ENCODE data around the gene KRT86. TPM values are rescaled to one million over a fixed set of nuclear protein-coding genes. Genes with fewer than 3 reads are reported as not detected.
"Not testable (repeated sequence)": the region's sequence is repeated elsewhere in the genome, so short reads cannot be mapped to it uniquely, and the experiment has no call there.

KRT86 gene
- total and polyA plus RNA-seq, 4 donors = 0.10 to 0.73 (median 0.38) TPM

DNA sequence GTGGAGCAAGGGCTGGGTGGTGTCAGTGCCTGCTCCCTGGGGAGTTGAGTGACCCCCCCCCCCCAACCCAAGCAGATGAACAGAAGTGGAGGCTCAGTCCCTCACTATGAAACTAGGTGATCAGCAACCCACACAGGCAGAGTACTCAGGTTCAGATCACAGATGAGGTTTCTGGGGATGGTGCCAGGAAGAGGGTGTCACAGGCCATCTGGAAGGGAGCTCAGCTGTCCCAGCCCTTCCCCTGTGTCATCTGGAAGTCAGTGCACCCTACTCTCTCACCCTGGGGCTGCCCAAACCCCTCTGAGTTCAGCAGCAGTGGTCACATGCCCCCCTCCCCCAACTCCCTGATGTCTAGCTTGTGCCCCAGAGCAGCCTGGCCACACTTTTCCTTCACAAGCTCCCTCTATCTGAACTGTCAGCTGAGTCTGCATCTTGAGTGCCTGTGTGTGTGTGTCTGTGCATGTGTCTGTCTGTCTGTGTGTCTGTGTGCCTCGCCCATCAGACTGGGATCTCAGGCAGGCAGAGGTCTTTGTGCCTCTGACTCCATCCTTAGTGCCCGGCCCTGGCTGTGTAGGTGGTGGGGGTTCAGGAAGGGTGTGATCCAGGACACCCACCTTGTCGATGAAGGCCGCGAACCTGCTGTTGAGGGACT, 16.2 kb downstream of the KRT86 start:
- H3K36me3 ChIP-seq (ENCODE audit: control insufficient read depth, insufficient read depth, low read length); H3K9me3 ChIP-seq (ENCODE audit: control insufficient read depth, insufficient read depth, low read length); DNase-seq (ENCODE audit: low read depth in 4 of 6, low spot score in 6 of 6); H3K4me3 ChIP-seq (ENCODE audit: low read depth, low read length); H3K27me3 ChIP-seq (ENCODE audit: control insufficient read depth, insufficient read depth, low read length); H3K27ac ChIP-seq (ENCODE audit: low read depth, low read length); H3K4me1 ChIP-seq (ENCODE audit: control insufficient read depth, insufficient read depth, low read length): not testable (repeated sequence)
- WGBS (ENCODE audit: insufficient coverage) = no CpG with 5 or more reads among the region's 5 CpGs

DNA sequence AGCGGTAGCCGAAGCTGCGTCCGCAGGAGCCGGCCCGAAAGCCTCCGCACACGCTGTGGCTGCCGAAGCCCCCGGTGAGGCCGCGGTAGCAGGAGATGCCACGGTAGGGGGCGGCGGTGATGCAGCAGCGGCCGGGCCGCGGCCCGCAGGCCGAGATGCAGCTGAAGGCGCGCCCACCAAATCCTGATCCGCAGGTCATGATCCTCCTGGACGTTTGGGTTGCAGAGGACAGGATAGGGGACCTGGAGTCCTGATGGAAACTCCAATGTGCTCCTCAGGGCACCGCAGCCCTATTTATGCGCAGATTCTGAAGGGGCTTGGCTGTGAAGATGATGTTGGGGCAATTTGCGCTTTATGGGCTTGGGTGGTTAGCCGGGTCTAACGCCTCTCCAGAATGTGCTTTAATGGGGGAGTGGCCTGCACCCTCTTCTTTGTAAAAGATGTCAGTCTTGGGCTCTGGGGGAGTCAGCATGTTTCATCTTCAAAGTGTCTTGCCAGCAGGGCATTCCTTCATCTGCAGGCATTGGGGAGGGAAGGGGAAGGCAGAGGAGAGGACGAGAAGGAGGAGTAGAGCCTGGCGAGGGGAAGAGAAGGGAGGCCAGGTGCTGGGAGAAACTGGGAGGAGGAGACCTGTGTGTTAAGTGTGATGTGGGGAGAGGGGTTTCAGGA, 17.0 kb downstream of the KRT86 start, which contains the start of gene KRT81:
TSS of gene KRT81 (minus strand) at position 268 of the 669 bp plus-strand sequence. CDS start at position 199, 69 bp downstream.
- WGBS (ENCODE audit: insufficient coverage) = 26% methylated on average over 23 of the region's 32 CpGs
- Histone ChIP-seq H3K4me3 (ENCODE audit: low read depth, low read length) (no peak within 1 kb of the TSS), H3K9me3 (ENCODE audit: control insufficient read depth, insufficient read depth, low read length) (no peaks in the 10 kb centered on the region), H3K27ac (ENCODE audit: low read depth, low read length) (no peak within 1 kb of the TSS), H3K27me3 (ENCODE audit: control insufficient read depth, insufficient read depth, low read length) (peaks cover 4% of the 10 kb centered on the region), H3K4me1 (ENCODE audit: control insufficient read depth, insufficient read depth, low read length) (no peaks in the 10 kb centered on the region), H3K36me3 (ENCODE audit: control insufficient read depth, insufficient read depth, low read length) (no peaks in the 10 kb centered on the region)
- DNase-seq (ENCODE audit: low read depth in 4 of 6, low spot score in 6 of 6) = no peak

DNA sequence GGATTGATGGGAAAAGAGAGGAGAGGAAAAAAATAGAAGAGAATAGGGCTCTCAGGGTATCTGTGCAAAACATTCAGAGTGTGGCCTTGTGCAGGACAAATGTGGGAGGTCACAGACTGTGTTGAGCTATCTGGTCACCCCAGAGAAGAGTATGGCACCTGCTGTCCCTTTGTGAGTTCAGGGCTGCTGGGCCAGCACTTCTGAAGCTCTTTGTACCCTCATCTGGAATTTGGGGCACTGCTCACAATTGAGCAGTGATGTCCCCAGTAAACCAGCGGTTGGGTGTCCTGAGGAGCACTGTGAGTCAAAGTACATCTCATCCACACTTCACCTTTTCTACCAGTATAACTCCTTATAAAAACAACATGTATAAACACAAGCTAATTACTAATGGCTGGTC, 19.5 kb downstream of the KRT86 start:
- Histone ChIP-seq H3K36me3 (ENCODE audit: control insufficient read depth, insufficient read depth, low read length) (no peaks in the 10 kb centered on the region), H3K27ac (ENCODE audit: low read depth, low read length) (no peak overlapping the region), H3K4me3 (ENCODE audit: low read depth, low read length) (no peak overlapping the region), H3K27me3 (ENCODE audit: control insufficient read depth, insufficient read depth, low read length) (peaks cover 4% of the 10 kb centered on the region), H3K4me1 (ENCODE audit: control insufficient read depth, insufficient read depth, low read length) (no peaks in the 10 kb centered on the region), H3K9me3 (ENCODE audit: control insufficient read depth, insufficient read depth, low read length) (no peaks in the 10 kb centered on the region)
- no CpG with 5 or more reads among the region's 1 CpG for WGBS (ENCODE audit: insufficient coverage)
- DNase-seq (ENCODE audit: low read depth in 4 of 6, low spot score in 6 of 6) = no peak

DNA sequence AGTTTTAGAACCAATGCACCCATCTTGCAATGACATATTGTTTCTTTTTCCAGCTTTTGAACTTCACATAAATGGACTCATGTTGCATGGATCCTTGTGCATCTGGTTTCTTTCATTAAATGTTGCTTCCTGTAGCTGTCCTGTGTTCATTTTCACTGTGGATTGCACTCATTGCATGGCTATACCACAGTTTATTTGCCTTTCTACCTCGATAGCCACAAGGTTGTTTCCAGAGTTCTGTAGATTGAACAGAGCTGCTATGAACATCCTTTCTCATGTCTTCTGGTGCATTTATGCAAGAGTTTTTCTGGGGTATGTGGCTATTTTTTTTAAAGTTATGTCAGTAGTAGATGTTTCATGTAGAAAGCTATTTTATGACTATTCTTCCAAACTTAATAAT, 20.4 kb downstream of the KRT86 start:
- Histone ChIP-seq H3K4me1 (ENCODE audit: control insufficient read depth, insufficient read depth, low read length) (no peaks in the 10 kb centered on the region), H3K27ac (ENCODE audit: low read depth, low read length) (no peak overlapping the region), H3K9me3 (ENCODE audit: control insufficient read depth, insufficient read depth, low read length) (no peaks in the 10 kb centered on the region), H3K27me3 (ENCODE audit: control insufficient read depth, insufficient read depth, low read length) (peaks cover 4% of the 10 kb centered on the region), H3K36me3 (ENCODE audit: control insufficient read depth, insufficient read depth, low read length) (no peaks in the 10 kb centered on the region), H3K4me3 (ENCODE audit: low read depth, low read length) (no peak overlapping the region)
- no CpG with 5 or more reads among the region's 1 CpG for WGBS (ENCODE audit: insufficient coverage)
- no peak for DNase-seq (ENCODE audit: low read depth in 4 of 6, low spot score in 6 of 6)

DNA sequence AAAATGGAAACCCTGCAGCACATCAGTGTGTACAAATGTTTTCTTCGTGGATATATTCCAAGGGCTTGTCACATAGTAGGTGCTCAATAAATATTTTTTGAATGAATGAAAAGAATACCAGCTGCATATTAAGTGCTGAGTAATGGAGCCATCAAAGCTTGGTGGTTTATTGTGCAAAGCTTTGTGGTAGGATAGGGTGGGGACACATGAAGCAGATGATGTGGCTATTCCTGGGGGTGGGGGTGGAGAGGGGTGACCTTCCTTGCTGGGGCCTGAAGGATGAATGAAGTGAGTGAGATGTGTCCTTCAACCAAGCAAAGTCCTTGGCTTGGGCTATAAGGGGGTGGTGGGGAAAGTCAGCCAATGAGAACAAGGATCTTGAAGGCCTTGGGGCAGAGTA, 21.2 kb downstream of the KRT86 start:
- Histone ChIP-seq H3K27ac (ENCODE audit: low read depth, low read length) (no peak overlapping the region), H3K4me1 (ENCODE audit: control insufficient read depth, insufficient read depth, low read length) (no peaks in the 10 kb centered on the region), H3K27me3 (ENCODE audit: control insufficient read depth, insufficient read depth, low read length) (peaks cover 4% of the 10 kb centered on the region), H3K4me3 (ENCODE audit: low read depth, low read length) (no peak overlapping the region), H3K36me3 (ENCODE audit: control insufficient read depth, insufficient read depth, low read length) (no peaks in the 10 kb centered on the region), H3K9me3 (ENCODE audit: control insufficient read depth, insufficient read depth, low read length) (no peaks in the 10 kb centered on the region)
- no peak for DNase-seq (ENCODE audit: low read depth in 4 of 6, low spot score in 6 of 6)
- 83% methylated on average over 1 of the region's 1 CpG for WGBS (ENCODE audit: insufficient coverage)

DNA sequence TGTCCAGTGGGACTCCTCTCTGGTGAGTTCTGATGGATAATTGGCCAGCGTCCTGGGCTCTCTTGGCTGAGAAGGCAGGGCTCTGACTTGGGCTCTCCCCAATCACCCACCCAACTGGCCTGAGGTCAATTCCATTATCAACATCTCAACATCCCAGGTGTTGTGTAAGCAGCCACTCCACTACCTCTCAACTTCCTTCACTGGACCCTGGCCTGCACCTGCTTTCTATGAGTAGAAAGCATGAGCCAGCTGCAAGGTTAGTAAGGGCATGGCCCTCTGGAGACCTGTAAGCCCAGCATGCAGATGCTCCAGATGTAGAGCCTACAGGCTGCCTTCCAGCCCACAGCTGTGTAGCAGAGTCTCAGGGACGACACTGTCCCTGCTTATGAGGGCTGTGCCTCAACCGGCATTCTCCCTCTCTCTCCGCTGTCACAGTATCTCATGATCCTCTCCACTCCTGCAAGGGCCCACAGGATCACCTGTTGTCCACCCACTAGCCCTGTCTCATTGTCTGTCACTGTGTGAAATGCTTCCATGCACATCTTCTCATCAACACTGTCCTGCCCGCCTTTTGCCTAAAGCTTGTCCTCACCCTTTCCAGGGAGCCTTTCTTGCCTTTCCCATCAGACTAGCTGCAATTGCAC, 22.2 kb downstream of the KRT86 start:
- Histone ChIP-seq H3K9me3 (ENCODE audit: control insufficient read depth, insufficient read depth, low read length) (no peaks in the 10 kb centered on the region), H3K4me1 (ENCODE audit: control insufficient read depth, insufficient read depth, low read length) (no peaks in the 10 kb centered on the region), H3K27ac (ENCODE audit: low read depth, low read length) (no peak overlapping the region), H3K4me3 (ENCODE audit: low read depth, low read length) (no peak overlapping the region), H3K36me3 (ENCODE audit: control insufficient read depth, insufficient read depth, low read length) (no peaks in the 10 kb centered on the region), H3K27me3 (ENCODE audit: control insufficient read depth, insufficient read depth, low read length) (peaks cover under 1% of the 10 kb centered on the region)
- 79% methylated on average over 4 of the region's 5 CpGs for WGBS (ENCODE audit: insufficient coverage)
- DNase-seq (ENCODE audit: low read depth in 4 of 6, low spot score in 6 of 6) = no peak

DNA sequence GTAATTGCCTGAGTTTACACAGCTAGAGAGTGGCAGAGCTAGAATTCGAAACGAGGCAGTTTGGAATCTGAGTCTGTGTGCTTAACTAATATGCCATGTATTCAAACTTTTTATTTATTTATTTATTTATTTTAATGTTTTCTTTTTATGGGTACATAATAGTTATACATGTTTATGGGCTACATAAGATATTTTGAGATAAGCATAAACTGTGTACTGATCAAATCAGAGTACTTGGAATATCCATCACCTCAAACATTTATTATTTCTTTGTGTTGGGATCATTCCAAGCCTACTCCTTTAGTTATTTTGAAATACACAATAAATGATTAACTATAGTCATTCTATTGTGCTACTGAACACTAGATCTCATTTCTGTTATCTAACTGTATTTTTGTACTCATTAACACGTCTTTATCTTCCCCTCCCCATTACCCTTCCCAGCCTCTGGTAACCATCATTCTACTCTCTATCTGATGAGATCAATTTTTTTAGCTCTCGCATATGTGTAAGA, 24.3 kb downstream of the KRT86 start:
- no CpG with 5 or more reads among the region's 4 CpGs for WGBS (ENCODE audit: insufficient coverage)
- no peak for DNase-seq (ENCODE audit: low read depth in 4 of 6, low spot score in 6 of 6)
- H3K27ac ChIP-seq (ENCODE audit: low read depth, low read length) = no peak overlapping the region

DNA sequence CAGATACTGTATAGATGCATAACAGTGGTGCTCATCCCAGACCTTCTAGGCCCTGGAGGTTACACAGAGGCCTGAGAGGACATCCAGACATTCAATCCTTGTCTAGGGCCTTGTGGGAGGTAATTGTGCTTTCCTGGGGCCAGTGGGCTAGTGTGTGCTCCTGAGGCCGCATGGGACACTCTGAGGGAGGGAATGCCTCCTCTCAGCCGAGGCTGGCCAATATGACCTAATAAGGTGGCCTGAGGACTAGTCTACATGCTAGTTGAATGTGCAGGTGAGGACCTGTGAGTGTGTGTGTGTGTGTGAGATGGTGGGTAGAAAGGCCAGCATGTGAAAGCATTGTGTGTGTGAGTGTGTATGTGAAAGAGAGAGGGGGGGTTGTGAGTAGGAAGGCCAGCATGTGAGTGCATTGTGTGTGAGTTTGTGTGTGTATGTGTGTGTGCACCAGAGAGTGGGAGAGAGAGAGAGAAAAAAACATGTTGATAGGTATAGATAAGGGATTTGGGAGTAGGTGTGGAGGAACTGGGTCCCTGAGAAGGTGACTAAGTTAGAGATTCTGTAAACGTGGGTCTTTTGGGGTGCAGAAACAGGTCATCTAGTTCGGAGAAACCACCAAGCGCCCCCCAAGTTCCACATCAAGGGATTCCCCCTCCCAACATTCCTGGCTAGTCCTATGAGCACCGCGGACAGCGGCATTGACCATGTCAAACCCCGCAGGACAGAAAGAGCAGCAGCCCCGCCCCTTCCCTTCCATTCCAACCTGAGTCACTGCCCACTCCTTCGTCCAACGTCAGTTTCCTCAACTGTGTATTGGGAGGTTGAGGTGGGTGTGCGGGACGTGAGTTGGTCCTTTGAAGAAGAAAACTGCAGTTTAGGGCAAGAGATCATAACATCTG, 26.6 kb downstream of the KRT86 start:
- Histone ChIP-seq H3K9me3 (ENCODE audit: control insufficient read depth, insufficient read depth, low read length) (no peaks in the 10 kb centered on the region), H3K27me3 (ENCODE audit: control insufficient read depth, insufficient read depth, low read length) (no peaks in the 10 kb centered on the region)
- WGBS (ENCODE audit: insufficient coverage) = 68% methylated on average over 8 of the region's 14 CpGs

More for the DNA sequence above, 24.3 kb downstream of the KRT86 start:
- no peaks in the 10 kb centered on the region for H3K27me3 ChIP-seq (ENCODE audit: control insufficient read depth, insufficient read depth, low read length)
- no peaks in the 10 kb centered on the region for H3K36me3 ChIP-seq (ENCODE audit: control insufficient read depth, insufficient read depth, low read length)
- H3K4me3 ChIP-seq (ENCODE audit: low read depth, low read length) = no peak overlapping the region
- no peaks in the 10 kb centered on the region for H3K9me3 ChIP-seq (ENCODE audit: control insufficient read depth, insufficient read depth, low read length)
- no peaks in the 10 kb centered on the region for H3K4me1 ChIP-seq (ENCODE audit: control insufficient read depth, insufficient read depth, low read length)

DNA sequence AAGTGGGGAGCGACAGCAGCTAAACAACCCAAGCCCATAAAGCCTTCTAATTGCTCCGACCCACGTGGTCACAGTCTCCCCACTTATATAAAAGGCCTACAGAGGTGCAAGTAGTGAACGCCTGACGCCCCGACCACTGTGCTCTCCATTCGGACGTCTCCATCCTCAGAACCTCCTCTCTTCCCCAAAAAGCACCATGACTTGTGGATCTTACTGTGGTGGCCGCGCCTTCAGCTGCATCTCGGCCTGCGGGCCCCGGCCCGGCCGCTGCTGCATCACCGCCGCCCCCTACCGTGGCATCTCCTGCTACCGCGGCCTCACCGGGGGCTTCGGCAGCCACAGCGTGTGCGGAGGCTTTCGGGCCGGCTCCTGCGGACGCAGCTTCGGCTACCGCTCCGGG, 27.3 kb downstream of the KRT86 start:
- 82% methylated on average over 10 of the region's 31 CpGs for WGBS (ENCODE audit: insufficient coverage)
- H3K27me3 ChIP-seq (ENCODE audit: control insufficient read depth, insufficient read depth, low read length) = not testable (repeated sequence)

More for the DNA sequence above, 26.6 kb downstream of the KRT86 start:
- H3K4me1 ChIP-seq (ENCODE audit: control insufficient read depth, insufficient read depth, low read length) = no peaks in the 10 kb centered on the region
- no peak overlapping the region for H3K27ac ChIP-seq (ENCODE audit: low read depth, low read length)
- no peaks in the 10 kb centered on the region for H3K36me3 ChIP-seq (ENCODE audit: control insufficient read depth, insufficient read depth, low read length)
- DNase-seq (ENCODE audit: low read depth in 4 of 6, low spot score in 6 of 6) = no peak
- H3K4me3 ChIP-seq (ENCODE audit: low read depth, low read length) = no peak overlapping the region

More for the DNA sequence above, 27.3 kb downstream of the KRT86 start:
- H3K27ac ChIP-seq (ENCODE audit: low read depth, low read length); H3K4me1 ChIP-seq (ENCODE audit: control insufficient read depth, insufficient read depth, low read length); DNase-seq (ENCODE audit: low read depth in 4 of 6, low spot score in 6 of 6); H3K36me3 ChIP-seq (ENCODE audit: control insufficient read depth, insufficient read depth, low read length); H3K4me3 ChIP-seq (ENCODE audit: low read depth, low read length); H3K9me3 ChIP-seq (ENCODE audit: control insufficient read depth, insufficient read depth, low read length): not testable (repeated sequence)
